CD4-positive, alpha-beta T cell treated with Interleukin-2 at 100 ng/mL for 4 hours (primary cell): ENCODE data around the gene DHRS12.

ENCODE experiments used
- DNase-seq: peaks from one replicate; pipeline ENCODE4 v3.0.0-alpha.2; 2020; ENCODE audit warnings: low spot score

The DHRS12 gene

GRCh38 chr13:51758691-51759090 is 45.3 kb downstream of the DHRS12 start:
- no peak for DNase-seq

- DNase-seq, result no peak
These were observed 47.3 kb downstream of the DHRS12 start for GRCh38 chr13:51756651-51757050.

DNA sequence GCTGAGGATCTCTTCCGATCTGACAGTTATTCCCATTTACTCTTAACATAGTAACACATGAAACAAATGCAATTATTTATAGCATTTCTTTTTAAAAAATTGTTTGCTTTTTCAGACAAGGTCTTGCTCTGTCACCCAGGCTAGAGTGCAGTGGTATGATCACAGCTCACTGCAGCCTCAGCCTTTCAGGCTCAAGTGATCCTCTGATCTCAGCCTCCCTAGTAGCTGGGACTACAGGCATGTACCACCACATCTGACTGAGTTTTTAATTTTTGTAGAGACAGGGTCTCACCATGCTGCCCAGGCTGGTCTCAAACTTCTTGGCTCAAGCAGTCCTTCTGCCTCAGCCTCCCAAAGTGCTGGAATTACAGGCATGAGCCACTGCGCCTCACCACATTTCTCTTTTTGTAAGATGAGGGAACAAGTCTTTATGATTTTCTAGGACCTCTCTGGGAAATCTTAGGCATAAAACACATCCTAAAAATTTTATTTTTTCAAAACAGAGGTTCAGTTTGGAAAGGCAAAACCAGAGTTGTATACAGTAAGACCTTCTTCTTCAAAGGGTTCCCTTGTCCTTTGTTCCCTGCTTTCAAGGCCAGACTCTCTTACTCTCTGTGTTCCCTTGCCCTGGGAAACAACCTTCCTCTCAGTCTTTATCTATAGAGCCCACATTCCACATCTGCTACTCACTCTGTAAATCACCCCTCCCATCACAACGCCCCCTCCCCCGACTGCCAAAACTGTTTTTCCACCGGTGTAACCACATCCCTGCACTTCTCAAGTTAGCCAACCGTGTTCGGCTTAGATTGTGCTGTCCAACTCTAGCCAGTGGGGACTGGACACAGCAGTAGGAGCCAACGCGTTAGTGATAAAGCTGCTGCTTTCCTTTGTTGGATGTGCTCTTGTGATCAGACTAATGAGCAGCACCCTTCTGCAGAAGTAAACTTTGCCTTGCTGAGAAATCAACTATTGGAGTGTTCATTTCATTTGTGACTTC is 56.2 kb downstream of the DHRS12 start:
- no peak for DNase-seq

DNA sequence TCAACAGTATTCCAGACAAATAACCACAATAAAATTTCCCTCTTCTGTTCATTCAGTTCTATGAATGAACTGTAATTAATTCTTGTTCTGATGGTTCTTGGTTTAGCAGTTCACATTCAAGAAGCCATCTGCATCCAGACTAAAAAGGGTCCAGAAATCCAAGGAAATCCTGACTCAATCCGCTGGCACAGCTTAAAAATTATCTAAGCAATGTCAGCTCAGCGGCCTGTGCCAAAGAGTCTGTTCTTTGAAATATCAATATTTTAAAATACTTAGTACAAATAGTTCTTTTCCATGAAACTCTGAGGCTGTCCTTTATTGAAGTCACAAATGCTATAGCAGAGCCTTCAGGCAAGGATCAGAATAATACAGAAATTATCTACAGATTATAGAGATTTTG is 57.2 kb downstream of the DHRS12 start:
- DNase-seq, result no peak

DNA sequence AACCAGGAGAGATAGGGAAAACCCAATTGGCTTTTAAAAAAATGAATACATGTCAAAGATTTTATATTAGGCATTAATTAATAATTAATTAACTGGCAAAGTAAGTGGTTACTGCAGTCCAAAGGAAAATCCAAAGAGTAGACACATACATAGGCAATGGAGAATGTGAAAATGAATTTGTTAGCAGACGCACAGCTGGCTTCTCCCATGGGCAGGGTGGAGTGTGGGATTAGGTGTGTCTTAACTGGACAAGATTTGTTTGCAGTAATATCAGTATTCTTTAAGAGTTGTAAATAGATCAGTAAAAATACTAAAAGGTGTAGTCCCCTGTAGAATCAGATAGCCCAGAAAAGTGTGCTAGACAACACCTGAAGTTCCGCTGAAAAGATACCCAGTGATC is 58.7 kb downstream of the DHRS12 start:
- DNase-seq, result no peak

- DNase-seq, result no peak
These were observed 61.4 kb downstream of the DHRS12 start for GRCh38 chr13:51742611-51743010.

DNA sequence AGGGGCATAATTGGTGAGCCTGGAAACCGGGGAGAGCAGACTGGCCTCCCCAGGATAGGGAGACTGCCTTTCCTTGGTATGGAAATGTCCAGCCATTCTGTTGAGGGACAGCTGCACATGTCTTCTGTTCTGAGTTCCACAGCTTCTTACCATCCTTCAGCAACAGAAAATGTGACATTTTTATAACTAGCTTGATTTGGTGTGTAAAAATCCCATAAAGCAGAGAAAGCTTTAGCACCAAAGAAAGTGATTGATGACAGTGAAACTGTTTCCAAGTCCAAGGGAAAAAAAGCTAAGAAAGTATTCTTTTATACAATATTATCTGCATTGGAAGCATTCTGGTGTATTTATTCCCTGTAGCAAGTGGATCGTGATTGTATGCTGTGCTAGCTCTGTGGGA is 61.9 kb downstream of the DHRS12 start:
- no peak for DNase-seq

GRCh38 chr13:51740698-51741097 is 63.3 kb downstream of the DHRS12 start:
- no peak for DNase-seq

DNA sequence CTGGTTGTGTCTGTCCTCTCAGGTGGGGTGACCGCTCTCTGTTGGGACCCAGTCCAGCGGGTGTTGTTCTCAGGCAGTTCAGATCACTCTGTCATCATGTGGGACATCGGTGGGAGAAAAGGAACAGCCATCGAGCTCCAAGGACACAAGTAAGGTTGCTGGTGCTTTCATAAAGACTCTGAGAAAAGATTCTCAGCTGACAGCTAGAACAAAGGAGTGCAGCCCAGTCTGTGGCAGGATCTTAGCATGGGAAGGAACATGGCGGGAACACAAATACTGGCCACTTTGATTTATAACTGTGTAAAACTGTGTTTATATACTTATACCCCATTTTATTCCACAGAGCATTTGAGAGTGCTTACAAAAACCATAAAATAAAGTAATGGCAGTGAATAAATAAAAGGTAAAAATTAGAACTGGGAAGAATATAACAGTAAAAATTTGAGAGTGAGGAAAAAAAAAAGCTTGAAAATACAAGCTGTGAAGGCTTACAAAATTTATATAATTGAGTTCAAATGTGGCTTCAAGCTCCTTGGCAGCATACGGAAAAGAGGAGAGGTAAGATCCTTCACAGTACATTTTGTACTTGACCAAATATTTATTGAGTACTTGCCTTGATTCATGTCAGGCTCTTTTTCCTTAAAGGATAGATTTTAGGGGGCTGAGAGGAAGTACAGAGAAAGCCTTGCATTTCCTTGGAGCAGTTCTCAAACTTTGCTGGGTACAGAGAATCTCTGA is 64.8 kb downstream of the DHRS12 start:
- no peak for DNase-seq

- no peak for DNase-seq
These were observed 65.6 kb downstream of the DHRS12 start for GRCh38 chr13:51738226-51738905.

- DNase-seq, result no peak
These were observed 66.4 kb downstream of the DHRS12 start for GRCh38 chr13:51737609-51738008.

- DNase-seq, result no peak
These were observed 69.2 kb downstream of the DHRS12 start for GRCh38 chr13:51734786-51735185.

- DNase-seq, result no peak
These were observed 70.3 kb downstream of the DHRS12 start for GRCh38 chr13:51733374-51734298.

GRCh38 chr13:51731759-51732158 is 72.2 kb downstream of the DHRS12 start:
- DNase-seq, result no peak

DNA sequence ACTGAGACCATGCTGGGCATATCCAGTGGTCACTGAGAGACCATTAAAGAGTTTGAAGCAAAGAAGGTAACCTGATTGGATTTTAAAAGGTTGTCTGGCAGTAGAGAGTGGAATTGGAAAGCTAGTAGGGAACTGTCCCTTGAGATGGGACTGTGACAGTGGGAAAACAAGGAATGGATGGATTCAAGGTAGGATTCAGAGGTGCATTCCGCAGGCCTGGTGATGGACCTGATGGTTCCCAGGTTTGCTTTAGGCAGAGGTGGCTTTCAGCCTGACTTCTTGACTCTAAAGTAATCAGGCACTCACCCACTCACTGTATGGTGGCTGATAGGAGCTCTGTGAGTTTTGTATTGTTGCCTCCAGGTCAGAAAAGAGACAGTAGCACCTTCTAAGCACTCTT is 73.0 kb downstream of the DHRS12 start:
- no peak for DNase-seq

GRCh38 chr13:51729866-51730553 is 74.0 kb downstream of the DHRS12 start:
- peak; percentile 11 for DNase-seq

DNA sequence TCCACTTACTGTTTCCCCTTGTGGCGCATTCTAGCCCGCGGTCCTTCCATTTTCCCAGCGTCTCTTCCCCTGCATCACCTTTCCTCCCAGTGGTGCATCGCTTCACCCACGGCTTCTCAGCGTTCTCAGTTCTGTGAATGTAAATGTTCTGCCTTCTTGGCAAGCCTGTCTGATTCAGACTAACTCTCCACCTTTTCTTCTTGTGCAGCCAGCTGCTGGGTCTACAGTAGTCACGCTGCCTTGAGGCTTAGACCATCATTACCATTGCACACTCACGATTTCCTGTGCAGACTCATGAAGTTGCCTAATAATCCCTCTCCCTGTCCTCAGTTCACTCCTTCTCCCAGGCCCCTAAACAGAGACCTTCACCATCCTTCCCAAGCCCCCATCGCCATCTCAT is 75.0 kb downstream of the DHRS12 start:
- no peak for DNase-seq

DNA sequence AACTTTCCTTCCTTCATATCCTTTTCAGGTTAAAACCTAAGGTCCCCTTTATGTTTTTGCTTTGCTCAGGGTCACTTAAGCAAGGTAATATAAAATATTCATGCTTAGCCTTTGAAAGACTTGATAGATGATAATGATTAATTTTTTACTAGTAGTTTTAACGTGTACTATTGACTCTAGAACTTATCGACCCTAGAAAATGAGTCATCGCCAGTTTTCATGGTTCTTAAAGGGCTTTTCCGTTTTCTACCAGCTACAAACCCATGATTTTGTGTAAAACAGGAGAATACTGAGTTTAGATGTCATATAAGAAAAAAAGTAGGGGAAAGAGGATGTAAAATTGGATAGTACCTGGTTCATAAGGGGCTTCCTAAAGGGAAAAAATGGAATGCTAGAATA is 75.7 kb downstream of the DHRS12 start:
- no peak for DNase-seq

- DNase-seq, result no peak
These were observed 76.2 kb downstream of the DHRS12 start for GRCh38 chr13:51727634-51728274.

DNA sequence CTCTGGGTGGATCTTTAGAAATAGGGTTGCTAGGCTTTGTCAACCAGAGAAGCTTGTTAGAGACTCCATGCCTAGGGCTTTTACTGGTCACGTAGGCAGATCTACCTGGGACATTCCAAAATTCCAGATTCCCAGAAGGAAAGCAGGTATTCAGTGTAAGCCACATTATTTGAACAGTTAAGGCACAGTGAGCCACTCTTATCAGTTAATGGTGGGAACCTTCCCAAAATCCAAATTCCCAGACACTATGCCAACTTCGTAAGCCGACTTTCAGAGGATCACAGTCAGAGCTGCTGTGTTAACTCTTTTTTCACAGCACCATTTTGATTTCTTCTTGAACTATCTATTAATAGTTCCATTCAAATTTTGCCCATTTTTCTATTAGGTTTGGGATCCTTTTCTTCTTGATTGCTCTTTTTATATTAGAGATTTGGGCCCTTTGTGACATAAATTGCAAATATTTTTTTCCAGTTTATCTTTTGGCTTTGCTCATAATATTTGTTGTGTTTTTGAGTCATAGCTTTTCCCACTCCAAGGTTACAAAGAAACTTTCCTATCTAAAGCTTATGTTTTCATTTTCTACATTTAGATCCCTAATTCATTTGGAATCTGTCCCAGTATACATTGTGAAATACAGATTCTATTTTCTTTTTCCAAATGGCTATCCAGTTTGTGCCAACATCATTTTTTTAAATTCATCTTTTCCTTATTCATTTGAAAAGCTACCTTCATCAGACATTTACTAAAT is 77.3 kb downstream of the DHRS12 start:
- DNase-seq, result no peak
